Measurements from ENCODE around the gene TSEN15. TPM values are rescaled to one million over a fixed set of nuclear protein-coding genes. Genes with fewer than 3 reads are reported as not detected.

TSEN15 gene
- total and polyA plus RNA-seq, 9 of the 15 experiments (the other 6 are each of a cell fraction or from before 2014, with no cell fraction given): 25.6 to 121 (median 91.3) TPM

DNA sequence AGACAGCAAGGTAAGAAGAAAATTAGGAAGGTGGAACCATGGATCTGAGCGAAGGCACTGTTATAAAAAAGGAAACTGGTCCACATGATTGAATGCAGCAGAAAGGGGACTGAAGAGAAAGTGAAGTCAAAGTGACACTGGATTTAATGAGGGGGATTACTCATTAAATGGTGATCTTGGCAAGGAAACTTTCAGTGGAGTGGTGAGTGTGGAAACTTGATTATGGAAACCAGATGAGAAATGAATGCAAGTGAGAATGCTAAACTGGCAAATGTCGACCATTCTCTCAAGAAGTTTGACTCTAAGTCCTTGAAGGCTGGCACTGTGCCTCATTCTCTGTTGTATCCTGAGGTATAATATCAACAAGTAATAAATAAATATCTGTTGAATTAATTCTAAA lies 37.3 kb upstream of the TSEN15 start:
- 54% methylated on average over 2 of the region's 2 CpGs for WGBS (ENCODE audit: insufficient coverage, low coverage, missing lambda C conversion rate)
- Histone ChIP-seq H3K27me3 (ENCODE audit: control insufficient read depth in 2 of 2, insufficient read depth in 2 of 2, low read length in 2 of 2) (no peaks in the 10 kb centered on the region), H3K4me1 (replicated peaks in 1 of 2; ENCODE audit: control insufficient read depth in 2 of 2, insufficient read depth in 2 of 2, low read length in 2 of 2) (no peaks in the 10 kb centered on the region), H3K36me3 (ENCODE audit: control insufficient read depth, insufficient read depth, low read length) (no peaks in the 10 kb centered on the region), H2AFZ (ENCODE audit: low read depth, low read length) (no peak overlapping the region), H3K9ac (ENCODE audit: insufficient read depth in 1 of 2, low read depth in 2 of 2, low read length in 2 of 2) (no peak overlapping the region), H4K20me1 (replicated peaks; ENCODE audit: control insufficient read depth, insufficient read depth, low read length) (no peaks in the 10 kb centered on the region), H3K9me3 (replicated peaks; ENCODE audit: control insufficient read depth, insufficient read depth, low read depth, low read length) (no peaks in the 10 kb centered on the region), H3K27ac (ENCODE audit: extremely low read depth, low read depth, low read length) (no peak overlapping the region), H3K9me1 (ENCODE audit: control insufficient read depth, insufficient read depth, low read length) (no peaks in the 10 kb centered on the region), H3K79me2 (ENCODE audit: control insufficient read depth, insufficient read depth, low read length) (0 out of 3 replicates have a peak, but pooled peaks cover 3% of the 10 kb centered on the region), H3K4me2 (ENCODE audit: insufficient read depth, low read length) (no peak overlapping the region), H3K4me3 (no peak overlapping the region)
- in situ Hi-C loops (cut with MboI) (no loop called here), intact Hi-C loops (cut with micrococcal nuclease) (no loop called here)
- BruUV-seq (replicated peaks): no TSS peak
- DNase-seq (ENCODE audit: extremely low read depth in 1 of 4, low spot score in 3 of 4) (no peak), FAIRE-seq (no peak), ATAC-seq (no peak)
- ChIA-PET CTCF (ENCODE audit: low intra/inter-chr PET ratio) (no interaction called here), POLR2A (interaction anchor here (0.6 to 1.6 kb wide), 4 partner anchors 8 to 38 kb away, joined by 3 to 8 read pairs (median 4); no protein-coding TSS in a partner anchor)
- TF ChIP-seq ZNF197 (CRISPR knock-in tag; IDR thresholded peaks at IDR 0.05; ENCODE audit: low read depth) (no peak), ZNF57 (CRISPR knock-in tag; IDR thresholded peaks at IDR 0.05) (no peak), RB1 (IDR thresholded peaks at IDR 0.05; ENCODE audit: low read depth) (no peak), SRSF7 (optimal IDR thresholded peaks at IDR 0.05; ENCODE audit: low read depth, low read length) (no peak), ZNF324 (CRISPR knock-in tag; IDR thresholded peaks at IDR 0.05) (no peak), ZNF699 (CRISPR knock-in tag; IDR thresholded peaks at IDR 0.05; ENCODE audit: insufficient replicate concordance) (no peak), MEIS2 (IDR thresholded peaks at IDR 0.05; ENCODE audit: partially characterized antibody) (no peak), NFXL1 (CRISPR knock-in tag; IDR thresholded peaks at IDR 0.05) (no peak)
- TF ChIP-seq, protein P1, sequence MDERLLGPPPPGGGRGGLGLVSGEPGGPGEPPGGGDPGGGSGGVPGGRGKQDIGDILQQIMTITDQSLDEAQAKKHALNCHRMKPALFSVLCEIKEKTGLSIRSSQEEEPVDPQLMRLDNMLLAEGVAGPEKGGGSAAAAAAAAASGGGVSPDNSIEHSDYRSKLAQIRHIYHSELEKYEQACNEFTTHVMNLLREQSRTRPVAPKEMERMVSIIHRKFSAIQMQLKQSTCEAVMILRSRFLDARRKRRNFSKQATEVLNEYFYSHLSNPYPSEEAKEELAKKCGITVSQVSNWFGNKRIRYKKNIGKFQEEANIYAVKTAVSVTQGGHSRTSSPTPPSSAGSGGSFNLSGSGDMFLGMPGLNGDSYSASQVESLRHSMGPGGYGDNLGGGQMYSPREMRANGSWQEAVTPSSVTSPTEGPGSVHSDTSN (CRISPR knock-in tag; IDR thresholded peaks at IDR 0.05; ENCODE audit: low read depth): no peak
- TF ChIP-seq, protein P1 (tag; conservative IDR thresholded peaks at IDR 0.05; ENCODE audit: low read depth): no peak
- TF ChIP-seq, protein P2, sequence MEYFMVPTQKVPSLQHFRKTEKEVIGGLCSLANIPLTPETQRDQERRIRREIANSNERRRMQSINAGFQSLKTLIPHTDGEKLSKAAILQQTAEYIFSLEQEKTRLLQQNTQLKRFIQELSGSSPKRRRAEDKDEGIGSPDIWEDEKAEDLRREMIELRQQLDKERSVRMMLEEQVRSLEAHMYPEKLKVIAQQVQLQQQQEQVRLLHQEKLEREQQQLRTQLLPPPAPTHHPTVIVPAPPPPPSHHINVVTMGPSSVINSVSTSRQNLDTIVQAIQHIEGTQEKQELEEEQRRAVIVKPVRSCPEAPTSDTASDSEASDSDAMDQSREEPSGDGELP (CRISPR knock-in tag; IDR thresholded peaks at IDR 0.05; ENCODE audit: borderline replicate concordance): no peak
- TF ChIP-seq, protein P3, sequence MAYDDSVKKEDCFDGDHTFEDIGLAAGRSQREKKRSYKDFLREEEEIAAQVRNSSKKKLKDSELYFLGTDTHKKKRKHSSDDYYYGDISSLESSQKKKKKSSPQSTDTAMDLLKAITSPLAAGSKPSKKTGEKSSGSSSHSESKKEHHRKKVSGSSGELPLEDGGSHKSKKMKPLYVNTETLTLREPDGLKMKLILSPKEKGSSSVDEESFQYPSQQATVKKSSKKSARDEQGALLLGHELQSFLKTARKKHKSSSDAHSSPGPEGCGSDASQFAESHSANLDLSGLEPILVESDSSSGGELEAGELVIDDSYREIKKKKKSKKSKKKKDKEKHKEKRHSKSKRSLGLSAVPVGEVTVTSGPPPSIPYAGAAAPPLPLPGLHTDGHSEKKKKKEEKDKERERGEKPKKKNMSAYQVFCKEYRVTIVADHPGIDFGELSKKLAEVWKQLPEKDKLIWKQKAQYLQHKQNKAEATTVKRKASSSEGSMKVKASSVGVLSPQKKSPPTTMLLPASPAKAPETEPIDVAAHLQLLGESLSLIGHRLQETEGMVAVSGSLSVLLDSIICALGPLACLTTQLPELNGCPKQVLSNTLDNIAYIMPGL (CRISPR knock-in tag; IDR thresholded peaks at IDR 0.05): no peak

Measured in K562 (cell line).